NK-92 treated with Interleukin-12 subunit alpha and Interleukin-12 subunit beta, amount 100 ng/mL, for 24 hours (cell line): ENCODE data around the gene CTU2.

Experiments used
- DNase-seq: peaks from one replicate; lab custom pipeline; 2025; lab: John Stamatoyannopoulos, UW

The CTU2 gene

GRCh38 chr16:88681709-88682451 is 24.4 kb upstream of the CTU2 start:
- DNase-seq, result no peak

- DNase-seq, result no peak
Measured at GRCh38 chr16:88684569-88685155, 21.6 kb upstream of the CTU2 start.

GRCh38 chr16:88685156-88686061 is 20.9 kb upstream of the CTU2 start:
- DNase-seq, result no peak

- DNase-seq, result no peak
Measured at GRCh38 chr16:88686062-88686438, 20.3 kb upstream of the CTU2 start.

GRCh38 chr16:88686439-88687253 is 19.7 kb upstream of the CTU2 start, which contains the start of gene SNAI3:
Gene SNAI3 (minus strand): TSS chr16:88686507. CDS start chr16:88686406, 101 bp downstream.
- no peak for DNase-seq

DNA sequence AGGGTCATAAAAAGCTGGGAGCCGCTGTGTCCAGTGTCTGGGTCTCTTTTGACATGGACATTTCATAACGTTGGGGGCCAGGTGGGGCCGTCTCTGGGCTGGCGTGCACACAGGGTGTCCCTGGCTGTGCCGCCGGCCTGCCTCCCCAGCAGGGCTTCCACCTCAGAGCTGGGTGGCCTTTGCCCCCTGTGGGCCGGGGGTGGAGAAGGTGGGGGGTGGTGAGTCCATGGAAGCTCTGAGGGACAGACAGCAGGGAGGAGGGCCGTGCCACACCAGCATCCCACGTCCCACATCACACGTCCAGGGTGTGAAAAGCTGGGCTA is 19.1 kb upstream of the CTU2 start:
- DNase-seq, result no peak

GRCh38 chr16:88687676-88688012 is 18.7 kb upstream of the CTU2 start:
- DNase-seq, result no peak

DNA sequence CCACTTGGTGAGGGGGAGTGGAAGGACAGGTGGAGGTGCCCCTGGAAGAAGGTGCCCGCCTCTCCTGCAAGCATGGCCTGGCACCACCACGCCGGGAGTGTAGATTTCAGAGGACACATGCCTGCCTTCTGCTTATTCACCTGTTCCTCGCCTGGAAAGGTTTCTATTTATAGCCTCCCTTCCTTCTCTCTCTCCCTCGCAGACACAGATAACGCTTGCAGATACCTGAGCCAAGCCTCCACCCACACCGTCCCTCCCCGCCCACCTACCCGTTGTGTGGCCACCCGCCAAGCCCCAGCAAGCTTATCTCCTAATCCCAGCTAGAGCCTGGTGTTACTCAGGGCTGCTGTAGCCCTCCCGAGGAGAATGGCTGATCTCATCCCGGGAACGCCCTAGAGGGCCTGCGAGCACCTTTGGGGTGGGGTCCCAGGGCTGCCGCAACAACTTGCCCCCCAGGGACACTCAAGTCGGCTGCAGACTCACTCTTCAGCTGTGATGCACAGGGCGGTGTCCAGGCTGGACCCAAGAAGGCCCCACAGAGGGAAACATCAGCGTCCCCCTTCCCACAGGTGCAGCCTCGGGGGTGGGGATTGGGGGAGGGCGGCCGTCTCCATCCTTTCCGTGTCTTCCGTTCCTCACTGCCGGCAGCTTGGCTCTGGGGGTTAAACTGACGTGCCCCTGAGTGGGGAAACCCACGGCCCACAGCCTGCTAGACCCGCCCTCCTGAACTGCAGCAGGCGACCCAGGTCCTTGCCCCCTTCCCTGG is 18.1 kb upstream of the CTU2 start:
- no peak for DNase-seq

DNA sequence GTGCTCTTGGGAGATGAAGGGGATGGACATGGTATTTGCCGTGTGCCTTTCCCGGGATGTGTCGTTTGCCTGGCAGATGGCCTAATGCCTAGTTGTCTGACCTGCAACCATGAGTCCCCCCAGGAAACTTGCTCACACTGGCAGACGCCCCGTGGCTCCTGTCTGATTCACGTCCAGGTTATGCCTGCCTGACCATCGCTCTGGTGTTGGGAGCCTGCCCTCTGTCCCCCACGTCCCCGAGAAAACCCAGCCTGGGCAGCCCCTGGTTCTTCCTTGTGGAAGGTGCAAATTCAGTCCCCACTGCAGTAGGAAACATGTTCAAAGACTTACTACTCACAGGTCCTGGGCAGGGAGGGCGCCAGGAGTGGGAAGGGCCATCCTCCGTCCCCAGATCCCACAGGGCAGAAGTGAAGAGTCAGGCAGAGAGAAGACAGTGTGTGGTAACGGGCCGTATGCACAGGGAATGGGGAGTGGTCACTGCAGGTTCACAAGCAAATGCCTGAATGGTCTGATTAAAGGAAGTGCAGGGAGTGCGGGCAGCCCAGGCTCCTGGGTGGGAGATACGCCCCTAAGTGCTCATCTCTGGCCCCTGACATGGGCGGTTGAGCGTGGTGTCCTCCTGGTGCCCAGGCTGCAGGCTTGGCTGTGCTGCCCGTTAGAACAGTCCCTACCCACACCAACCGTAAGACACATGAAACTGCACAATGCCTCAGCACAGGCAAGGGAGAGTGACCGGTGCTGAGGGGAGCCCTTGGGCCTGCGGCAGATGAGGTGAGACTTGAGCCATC is 15.8 kb upstream of the CTU2 start:
- no peak for DNase-seq

GRCh38 chr16:88691129-88691813 is 15.0 kb upstream of the CTU2 start:
- no peak for DNase-seq

GRCh38 chr16:88691924-88692560 is 14.3 kb upstream of the CTU2 start:
- DNase-seq, result no peak

DNA sequence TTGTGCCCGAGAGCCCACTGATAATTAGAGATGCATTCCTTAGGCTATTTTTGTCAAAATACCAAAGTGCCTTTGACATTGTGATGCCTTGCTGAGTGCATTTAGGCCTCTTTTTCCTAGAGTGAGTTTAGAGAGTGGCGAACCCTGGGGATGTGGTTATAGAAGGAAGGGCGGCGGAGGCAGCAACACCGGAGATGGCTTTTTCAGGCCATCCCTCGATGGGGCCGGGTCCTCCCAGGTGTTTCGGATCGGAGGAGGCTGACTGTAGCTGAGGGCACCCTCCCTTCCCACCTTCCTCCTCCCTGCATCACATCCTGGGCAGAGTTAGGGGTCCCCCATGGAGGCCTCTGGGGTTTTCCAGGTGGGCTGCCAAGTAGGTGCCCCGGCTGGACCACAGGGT is 13.4 kb upstream of the CTU2 start:
- no peak for DNase-seq

DNA sequence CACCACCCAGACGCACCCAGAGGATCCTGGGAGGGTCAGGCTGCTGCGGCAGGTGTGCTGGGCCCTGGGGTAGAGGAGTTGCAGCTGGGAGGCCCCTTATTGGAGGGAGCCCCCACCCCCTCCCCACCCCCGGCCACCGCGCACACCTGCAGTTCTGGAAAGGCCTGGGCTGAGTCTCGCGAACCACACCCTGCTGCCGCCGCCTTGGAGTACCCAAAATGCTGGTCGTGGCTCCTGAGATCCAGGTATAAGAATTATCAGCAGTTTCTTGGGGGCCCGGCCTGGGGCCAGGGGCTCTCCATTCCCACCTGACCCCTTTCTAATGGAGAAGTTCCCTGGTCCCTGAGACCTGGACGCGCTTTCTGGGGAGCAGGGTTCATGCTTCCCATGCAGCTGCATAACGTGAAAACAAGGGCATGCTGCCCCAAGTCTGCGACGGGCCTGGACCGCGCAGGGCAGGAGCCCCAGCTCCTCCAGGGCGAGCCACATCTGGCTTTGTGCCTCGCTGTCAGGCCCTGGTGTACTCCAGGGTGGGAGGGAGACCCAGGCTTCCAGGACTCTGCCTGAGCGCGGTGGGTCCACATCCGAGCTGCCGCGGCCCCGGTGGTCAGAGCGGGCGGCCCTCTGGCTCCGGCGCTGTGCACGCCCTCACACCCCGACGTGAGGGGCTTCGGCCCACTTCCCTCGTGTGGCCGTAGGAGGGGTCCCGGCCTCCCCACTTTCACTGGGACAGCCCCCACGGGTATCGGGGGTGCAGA is 12.7 kb upstream of the CTU2 start:
- no peak for DNase-seq

DNA sequence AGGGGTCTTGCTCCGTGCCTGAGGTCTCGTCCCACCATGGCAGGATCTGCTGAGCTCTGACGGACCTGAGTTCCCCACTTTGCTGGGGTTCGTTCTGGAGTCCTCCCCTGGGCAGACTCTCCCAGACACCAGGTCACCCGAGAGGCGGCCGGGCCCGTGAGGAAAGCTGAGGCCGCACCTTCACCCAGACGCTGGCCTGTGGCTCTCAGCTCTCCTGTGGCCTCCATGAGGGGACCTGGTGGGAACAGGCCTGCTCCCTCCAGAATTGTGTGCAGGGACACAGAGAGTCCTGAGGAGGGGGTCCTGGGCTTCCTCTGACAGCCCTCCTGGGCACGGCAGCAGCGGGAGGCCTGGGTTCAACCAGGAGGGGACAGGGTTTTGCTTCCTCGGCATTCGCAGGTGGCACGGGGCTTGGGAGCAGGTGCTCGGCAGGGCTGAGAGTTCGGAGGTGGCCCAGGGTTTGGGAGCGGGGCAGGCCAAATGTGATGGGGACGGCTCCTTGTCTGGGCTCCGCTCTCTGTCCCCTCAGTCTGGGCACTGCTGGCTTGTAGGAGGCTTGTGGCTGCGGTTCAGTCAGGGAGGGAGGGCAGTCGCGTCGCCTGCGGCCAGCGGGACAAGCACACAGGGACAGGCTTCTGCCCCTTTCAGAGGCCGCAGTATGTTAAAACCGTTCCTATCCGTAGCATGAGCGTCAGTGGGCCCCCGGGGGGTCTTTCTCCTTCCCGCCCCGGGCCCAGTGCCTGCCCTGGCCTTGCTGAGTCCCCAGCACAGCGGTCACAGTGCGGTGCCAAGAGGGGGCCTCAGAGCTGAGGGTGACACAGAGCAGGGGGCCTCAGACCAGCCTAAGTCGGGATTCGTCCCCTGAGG is 11.8 kb upstream of the CTU2 start:
- no peak for DNase-seq

GRCh38 chr16:88695218-88695617 is 11.1 kb upstream of the CTU2 start:
- no peak for DNase-seq

GRCh38 chr16:88695753-88696152 is 10.6 kb upstream of the CTU2 start:
- DNase-seq, result no peak

DNA sequence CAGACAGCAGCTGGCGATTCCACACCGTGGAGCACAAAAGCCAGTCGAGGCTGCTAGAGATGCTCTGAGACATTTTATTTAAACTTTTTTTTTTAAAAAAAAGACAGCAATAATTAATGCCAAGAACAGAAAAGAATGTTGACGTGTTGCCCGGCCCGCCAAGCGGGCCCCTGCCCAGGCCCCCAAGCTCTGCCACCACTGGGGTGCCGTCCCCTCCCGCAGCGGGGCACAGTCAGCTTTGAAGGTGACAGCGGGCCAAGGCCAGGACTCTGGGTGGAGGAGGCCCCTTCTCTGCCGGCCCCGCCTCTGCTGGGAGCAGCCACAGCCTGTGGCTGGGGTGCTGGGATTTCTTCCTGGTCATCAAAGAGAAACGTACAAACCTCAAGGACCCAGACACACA is 9.9 kb upstream of the CTU2 start:
- DNase-seq, result no peak
